HPDE6-E6E7 (cell line): ENCODE results near the gene UGT1A4.

ENCODE experiments used
- DNase-seq: peaks from one replicate; pipeline ENCODE4 v3.0.0; 2011; ENCODE audit warnings: missing footprints; ENCODE audit errors: extremely low spot score

UGT1A4 gene

DNA sequence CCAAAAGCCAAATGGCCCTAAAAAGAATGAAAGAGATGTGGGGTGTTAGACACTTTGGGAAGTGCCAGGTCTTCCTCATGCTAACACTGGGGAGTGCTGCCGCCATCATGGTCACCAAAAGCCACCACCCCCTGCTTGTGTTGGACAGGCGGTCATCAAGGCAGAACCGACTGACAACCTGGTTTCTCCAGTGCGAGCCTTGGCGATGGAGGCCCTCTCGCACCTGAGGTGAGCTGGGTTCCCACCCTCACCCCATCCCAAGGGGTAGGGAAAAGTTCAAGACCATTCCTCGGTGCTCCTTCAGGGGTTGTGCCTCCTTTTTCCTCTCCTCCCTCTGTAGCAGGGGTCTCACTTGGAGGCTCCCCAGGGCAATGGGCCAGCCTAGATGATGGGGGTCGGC lies 93.2 kb downstream of the UGT1A4 start:
- DNase-seq, result no peak

DNA sequence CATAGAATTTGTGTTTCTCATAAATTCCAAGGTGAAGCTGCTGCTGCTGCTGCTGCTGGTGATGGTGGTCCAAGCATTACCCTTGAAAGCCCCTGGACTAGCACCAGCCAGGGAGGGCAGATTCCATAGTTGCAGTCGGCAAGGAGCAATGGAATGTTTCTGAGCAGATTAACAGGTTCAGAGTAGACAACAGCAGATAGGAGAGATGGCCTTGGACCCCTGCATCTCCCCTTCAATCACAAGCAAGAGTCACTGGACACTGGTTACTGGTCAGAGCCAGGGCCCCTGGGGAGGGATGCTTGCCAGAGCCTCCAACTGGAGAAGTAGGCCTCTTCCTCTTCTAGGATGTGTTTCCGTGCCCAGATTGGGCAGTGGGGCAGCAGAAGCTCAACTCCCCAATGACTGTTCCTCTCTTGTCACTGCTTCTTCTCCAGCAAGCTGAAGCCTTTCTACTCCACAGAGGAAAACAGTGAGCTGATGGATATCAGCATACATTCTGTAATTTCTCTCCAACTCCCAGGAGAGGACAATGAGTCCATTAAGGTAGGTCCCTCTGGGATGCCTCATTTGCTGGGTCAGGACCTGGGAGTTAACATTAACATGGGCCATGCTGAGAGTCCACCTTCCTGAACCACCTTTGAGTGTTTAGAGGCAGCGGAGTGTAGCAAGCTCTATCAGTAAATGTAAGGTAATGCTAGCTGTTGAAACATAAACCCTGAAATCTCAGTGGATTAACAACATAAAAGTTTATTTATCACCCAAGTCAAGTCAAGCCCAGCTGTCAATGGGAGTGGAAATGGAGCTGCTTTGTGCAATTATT lies 94.9 kb downstream of the UGT1A4 start:
- DNase-seq, result no peak

DNA sequence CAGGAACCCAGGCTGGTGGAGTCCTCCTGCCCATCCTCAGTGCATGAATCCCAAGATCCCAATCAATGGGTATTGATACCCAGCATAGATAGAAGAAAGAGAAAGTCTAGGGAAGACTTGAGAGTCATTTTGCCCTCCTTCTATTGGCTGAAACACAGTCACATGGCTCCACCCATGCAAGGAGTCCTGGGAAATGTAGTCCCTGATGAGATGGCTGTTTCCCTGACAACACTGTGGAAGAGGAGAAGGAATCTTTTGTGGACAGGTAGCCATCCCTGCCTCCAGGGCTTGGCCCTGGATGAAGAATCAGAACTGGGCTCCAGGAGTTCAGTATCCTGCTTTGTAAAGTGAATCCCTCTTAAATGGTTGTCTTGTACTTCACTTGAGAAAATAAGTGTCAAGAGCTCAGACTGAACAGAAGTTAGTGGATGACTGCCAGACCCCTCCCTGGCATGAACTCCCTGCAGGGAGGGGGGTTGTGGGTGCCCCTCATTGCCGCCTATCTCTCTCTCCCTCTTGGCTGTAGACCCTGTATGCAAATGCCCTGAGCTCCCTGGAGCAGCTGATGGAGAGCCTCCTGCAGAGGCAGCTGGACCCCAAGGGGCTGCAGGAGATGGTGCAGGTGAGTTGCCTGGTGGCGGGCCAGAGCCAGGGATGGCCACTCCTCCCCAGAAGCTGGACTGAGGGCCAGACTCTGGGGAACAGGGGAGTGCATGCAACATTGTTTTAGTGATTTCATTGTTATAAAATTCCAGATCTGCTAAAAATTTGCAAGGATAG lies 95.7 kb downstream of the UGT1A4 start:
- peak; percentile 29 for DNase-seq

DNA sequence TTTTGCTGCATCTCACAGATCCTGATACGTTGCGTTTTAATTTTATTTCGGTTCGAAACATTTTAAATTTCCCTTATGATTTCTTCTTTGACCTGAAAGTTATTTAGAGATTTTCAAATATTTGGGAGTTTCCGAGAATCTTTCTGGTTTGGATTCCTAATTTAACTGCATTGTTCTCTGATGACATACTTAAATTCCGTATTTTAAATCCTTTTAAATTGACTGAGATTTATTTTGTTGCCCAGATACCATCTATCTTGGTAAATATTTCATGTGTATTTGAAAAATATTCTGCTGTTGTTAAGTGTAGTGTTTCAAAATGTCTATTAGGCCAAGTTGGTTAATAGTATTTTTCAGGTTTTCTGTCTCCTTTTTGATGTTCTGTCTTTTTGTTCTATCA lies 97.3 kb downstream of the UGT1A4 start:
- no peak for DNase-seq

DNA sequence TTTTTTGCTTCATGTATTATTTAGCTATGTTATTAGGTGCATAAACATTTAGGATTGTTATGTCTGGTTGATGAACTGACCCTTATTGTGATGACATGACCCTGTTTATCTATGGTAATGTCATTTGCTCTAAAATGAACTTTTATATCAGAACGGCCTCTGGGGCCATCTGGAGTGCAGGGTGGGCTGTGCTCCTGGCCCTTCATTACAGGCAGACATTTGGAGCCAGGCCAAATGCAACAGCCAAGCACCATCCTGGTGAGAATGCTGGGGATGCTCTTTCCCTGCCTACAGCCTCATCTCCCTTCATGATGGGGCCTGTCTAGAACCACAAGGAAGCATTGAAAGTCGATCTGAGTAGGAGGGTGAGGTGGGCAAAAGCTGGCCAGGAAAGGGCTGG lies 97.8 kb downstream of the UGT1A4 start:
- DNase-seq, result no peak

DNA sequence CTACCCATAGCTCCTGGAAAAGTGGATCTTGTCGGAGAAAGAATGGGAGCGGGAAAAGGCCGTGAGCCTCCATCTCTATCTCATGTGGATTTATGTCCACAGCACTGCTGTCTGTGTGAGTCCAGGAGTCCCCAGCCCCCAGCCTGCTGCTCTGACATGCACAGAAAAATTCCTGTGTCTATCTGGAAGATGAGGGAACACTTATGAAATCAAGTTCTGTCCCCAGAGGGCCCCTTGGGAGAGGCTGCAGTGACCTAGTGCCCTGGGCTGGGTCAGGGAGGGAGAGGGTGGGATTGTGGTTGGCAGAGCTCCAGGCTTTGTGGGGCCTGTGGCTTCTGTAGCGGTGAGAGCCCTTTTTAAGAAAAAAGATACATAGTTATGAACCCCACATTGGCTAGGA lies 98.2 kb downstream of the UGT1A4 start:
- DNase-seq, result no peak

DNA sequence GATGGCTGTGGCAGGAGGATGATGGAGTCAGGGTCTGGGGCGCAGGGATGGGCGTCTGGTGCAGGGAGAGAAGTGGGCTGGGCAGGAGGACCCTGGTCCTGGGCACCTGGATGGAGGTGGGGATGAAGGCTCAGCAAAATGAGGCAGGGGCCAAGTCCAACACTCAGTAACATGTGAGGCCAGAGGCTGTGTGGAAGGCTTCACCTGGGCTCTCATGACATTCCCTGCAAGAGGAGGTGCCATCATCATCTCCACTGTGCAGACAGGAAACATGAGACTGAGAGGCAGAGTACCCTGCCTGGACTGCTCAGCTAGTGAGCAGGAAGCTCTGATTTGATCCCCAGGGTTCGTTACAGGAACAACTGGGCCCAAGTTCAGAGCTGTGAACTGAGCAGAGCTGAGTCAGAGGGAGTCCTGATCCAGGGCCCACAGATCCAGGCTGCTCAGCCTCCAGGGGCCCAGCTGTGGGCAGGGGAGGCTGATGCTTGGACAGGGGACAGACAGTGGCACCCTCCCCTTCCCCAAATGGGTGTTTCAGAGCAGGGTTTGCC lies 98.9 kb downstream of the UGT1A4 start:
- no peak for DNase-seq

DNA sequence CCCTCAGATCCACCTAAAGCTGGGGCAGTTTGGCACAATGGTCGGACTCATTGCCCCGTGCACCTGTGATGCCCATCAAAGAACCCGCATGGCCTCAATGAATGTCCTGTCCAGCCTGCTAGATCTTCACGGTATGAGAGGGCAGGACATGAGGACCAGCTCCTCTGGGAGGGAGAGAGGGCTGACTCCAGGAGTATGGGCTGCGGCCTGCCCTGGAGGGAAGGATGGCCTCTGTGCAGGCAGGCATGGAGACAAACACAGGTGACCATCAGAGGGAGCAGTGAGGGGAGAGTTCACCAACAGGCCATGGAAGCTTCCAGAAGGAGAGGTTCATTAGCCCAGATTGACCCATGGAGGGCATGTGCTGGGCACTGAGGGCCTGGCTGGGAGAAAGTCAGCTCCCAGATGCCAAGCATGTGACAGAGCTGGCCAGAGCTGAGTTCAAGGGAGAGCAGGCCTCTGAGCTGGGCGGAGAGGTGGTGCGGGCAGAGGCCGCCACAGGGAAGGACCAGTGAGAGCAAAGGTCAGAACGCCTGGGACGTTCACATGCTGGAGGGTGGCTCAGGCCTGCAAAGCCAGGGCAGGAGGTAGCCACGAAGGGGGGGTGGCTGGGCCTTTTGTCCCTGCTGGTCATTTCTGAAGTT lies 99.6 kb downstream of the UGT1A4 start:
- DNase-seq, result no peak

DNA sequence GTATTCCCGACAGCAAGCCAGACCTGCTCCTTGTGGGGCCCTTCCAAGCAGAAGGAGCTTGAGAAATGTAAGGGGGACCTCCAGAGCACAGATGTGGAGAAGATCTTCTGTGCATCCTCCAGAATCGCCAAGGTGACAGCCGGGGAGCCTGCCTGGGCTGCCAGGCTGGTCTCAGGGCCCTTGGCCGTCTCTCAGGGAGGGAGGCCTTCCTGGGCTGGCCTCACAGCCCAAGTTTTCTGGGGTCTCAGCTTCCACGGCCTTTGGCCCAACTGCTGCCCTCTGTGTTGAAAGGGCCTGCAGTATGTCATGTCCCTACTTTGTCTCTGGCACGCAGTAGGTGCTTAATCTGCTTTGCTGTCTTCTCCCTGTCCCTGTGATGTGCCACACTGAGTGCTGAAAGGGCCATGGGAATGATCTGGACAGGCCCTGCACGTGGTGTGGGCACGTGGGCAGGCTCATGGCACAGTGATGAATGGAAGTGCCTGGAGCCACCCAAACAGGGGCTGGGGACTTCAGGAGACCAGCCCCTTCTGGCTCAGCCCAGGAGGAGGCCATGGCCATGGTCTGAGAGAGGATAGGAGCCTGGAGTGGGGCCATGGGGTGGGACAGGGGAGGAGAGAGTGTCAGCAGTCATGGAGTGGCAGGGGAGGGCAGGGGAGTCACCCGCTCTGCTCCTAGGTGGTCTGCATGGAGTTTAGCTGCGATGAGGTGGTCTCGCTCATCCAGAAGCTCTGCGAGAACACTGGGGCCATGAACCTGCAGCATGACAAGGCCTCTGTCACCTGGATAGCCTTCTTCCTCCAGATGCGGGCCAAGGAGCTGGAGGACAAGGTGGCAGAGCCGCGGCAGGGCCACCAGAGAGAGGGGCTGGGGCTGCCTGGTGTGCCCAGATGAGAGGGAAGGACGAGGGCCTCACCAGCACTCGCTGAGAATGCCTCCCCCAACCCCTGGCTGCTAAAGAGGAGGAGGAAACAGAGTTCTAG lies 100.4 kb downstream of the UGT1A4 start:
- no peak for DNase-seq

DNA sequence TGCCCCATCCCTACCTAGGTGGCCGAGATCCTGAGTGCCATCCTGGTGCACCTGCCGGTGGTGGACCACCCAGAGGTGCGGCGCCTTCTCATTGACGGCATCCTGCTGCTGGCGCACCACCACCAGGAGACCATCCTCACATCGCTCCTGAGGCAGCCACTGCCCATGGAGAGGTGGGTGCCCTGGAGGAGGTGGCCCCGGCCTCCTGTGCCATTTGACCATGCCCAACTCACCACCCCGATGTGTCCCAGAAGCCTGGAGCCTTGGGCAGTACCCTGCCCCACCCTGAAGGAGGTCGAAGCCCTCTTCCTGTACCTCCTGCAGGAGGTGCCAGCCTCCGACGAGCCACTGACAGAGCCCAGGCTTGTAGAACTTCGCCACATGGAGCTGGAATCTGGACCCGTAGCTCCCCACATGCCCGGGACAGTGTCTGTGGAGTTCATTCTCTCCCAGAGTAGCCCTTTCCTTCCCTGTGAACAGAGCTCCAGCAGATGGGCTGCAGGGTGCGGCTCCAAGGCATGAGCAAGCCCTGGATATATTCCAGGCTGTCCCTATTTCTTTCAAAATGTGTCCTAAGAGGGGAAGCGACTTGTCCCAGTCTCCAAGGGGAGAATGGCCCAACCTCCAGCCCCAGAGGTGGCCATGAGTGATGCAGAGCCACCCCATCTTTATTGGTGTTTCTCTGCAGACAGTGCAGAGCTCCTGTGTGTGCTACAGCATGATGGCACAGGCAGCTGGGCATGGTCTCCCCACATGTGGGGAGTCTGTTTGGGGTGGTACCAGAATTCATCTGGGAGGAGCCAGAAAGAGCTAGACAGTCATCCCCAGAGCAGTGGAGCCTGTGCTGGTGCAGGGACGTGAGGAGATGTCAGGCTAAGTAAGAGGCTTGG lies 101.6 kb downstream of the UGT1A4 start:
- DNase-seq, result no peak

DNA sequence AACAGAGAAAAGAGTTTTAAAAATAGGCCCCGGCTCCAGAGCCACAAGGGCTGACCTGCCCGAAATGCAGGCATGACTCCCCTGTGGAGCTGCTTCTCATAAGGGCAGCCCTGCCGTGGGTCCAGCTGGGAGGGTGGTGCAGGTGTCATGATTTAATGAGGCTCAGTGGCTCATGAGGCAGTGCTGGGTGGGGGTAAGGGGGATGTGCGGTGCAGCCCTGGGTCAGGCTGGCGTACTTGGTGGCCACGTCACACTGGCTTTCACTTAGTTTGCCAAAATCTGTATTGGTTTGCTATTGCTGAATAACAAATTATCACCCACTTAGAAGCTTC lies 102.2 kb downstream of the UGT1A4 start:
- no peak for DNase-seq

DNA sequence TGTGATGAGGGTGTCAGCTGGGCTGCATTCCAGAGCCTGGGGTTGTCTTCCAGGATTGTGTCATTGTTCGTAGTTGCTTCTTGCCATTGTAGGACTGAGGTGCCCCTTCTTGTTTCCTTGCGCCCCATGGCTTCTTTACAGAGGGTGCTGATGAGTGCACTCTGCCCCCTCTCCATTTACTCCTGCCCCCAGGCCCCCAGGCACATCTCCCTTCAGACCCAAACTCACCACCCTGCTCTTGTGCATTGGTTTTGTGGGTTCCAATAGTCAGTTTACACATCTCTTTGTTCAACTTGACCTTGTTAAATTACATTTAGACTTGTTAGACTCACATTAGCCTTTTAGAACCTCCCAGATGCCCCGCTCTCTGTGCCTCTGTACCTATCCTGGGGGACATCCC lies 102.7 kb downstream of the UGT1A4 start:
- no peak for DNase-seq

DNA sequence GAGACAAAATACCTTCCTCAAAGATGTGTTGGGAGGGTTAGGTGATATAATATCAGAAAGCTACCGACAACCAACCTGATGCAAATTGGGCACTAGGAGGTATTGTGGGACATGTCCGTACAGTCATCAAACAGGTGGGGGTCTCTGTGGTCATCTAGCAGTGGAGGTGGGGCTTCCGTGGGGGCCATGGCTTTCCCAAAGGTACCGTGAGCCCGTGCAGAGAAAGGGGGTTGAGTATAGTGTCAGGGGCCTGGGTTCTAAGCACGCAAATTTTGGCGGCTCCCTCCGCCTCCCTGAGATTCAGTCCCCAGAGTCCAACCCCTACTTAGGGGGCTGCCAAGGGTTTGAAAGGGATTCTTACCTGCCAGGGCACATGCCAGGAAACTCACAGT lies 103.2 kb downstream of the UGT1A4 start:
- no peak for DNase-seq

DNA sequence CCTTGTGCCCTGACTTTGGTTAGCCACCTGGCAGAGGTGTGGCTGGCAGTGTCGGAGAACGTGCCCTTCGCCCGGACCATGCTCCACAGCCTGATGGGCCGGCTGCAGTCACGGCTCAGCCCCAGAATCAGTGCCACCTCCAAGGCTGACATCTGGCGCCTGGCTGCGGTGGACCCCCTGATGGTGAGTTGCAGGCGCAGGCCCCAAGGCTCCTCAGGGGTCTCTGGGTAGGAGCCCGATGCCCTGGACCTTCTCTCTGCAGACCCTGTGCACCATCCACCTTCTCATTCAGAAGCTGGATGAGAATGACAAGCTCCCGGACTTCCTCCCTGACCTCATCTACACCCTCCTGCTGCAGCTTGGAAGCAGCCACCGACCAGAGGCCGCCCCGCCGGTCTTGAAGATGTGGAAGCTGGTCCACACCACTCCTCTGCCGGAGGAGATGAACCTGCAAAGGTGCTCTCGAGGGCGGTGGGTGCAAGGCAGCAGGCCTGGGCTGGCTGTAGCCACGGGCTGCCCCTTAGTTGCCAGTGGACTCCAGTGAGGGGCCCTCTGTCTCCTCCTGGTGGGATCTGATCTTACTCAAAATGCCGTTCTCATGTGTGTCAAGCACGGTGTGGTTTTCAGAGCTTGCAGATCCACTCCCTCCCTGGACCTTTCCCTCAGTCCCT lies 103.7 kb downstream of the UGT1A4 start:
- no peak for DNase-seq
